ENCODE measurements around the gene TTLL12. TPM values are rescaled to one million over a fixed set of nuclear protein-coding genes. Genes with fewer than 3 reads are reported as not detected.

TTLL12 gene
- polyA plus RNA-seq, 1 experiment, result 12.6 TPM

GRCh38 chr22:43173566-43173965, 13.4 kb downstream of the TTLL12 start:
- Histone ChIP-seq H3K4me3 (ENCODE audit: low read depth, low read length) (no peak overlapping the region), H3K36me3 (ENCODE audit: control insufficient read depth, insufficient read depth, low read length) (peaks cover 24% of the 10 kb centered on the region), H3K27me3 (ENCODE audit: control insufficient read depth, insufficient read depth, low read length) (no peaks in the 10 kb centered on the region)
- TF ChIP-seq, protein P1, sequence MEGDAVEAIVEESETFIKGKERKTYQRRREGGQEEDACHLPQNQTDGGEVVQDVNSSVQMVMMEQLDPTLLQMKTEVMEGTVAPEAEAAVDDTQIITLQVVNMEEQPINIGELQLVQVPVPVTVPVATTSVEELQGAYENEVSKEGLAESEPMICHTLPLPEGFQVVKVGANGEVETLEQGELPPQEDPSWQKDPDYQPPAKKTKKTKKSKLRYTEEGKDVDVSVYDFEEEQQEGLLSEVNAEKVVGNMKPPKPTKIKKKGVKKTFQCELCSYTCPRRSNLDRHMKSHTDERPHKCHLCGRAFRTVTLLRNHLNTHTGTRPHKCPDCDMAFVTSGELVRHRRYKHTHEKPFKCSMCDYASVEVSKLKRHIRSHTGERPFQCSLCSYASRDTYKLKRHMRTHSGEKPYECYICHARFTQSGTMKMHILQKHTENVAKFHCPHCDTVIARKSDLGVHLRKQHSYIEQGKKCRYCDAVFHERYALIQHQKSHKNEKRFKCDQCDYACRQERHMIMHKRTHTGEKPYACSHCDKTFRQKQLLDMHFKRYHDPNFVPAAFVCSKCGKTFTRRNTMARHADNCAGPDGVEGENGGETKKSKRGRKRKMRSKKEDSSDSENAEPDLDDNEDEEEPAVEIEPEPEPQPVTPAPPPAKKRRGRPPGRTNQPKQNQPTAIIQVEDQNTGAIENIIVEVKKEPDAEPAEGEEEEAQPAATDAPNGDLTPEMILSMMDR (IDR thresholded peaks at IDR 0.05; ENCODE audit: insufficient read depth, low read depth, low read length), result no peak
- ChIA-PET CTCF (interaction anchor here (1.1 kb wide), 1 partner anchor 9 kb away, joined by 3 read pairs; no protein-coding TSS in a partner anchor), POLR2A (no interaction called here)
- no peak for DNase-seq (ENCODE audit: low read depth)

DNA sequence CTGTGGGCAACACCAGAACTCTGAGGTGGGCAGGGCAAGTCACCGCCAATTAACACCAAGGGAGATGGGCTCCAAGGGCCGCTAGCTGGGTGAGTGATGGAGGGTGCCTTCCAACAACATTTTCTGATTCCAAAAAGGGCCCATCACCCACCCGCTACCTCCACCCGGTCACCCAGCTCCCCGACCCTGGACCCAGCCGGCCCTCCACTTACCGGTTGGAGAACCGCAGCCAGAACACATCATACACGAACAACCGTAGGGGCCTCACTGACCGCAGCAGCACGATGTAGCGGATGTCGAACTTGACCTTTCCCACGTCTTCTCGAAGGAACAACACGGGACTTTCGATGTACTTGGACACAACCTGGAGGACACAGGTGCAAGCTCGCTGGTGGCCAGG, 14.7 kb downstream of the TTLL12 start:
- ChIA-PET CTCF (no interaction called here), POLR2A (no interaction called here)
- no peaks in the 10 kb centered on the region for H3K27me3 ChIP-seq (ENCODE audit: control insufficient read depth, insufficient read depth, low read length)
- no peak for DNase-seq (ENCODE audit: low read depth)
- peaks cover 29% of the 10 kb centered on the region for H3K36me3 ChIP-seq (ENCODE audit: control insufficient read depth, insufficient read depth, low read length)
- TF ChIP-seq, protein P1 (IDR thresholded peaks at IDR 0.05; ENCODE audit: insufficient read depth, low read depth, low read length), result no peak
- H3K4me3 ChIP-seq (ENCODE audit: low read depth, low read length), result no peak overlapping the region

- POLR2A ChIA-PET, result no interaction called here
- TF ChIP-seq, protein P1 (IDR thresholded peaks at IDR 0.05; ENCODE audit: insufficient read depth, low read depth, low read length), result no peak
- Histone ChIP-seq H3K36me3 (ENCODE audit: control insufficient read depth, insufficient read depth, low read length) (peaks cover 30% of the 10 kb centered on the region), H3K4me3 (ENCODE audit: low read depth, low read length) (no peak overlapping the region), H3K27me3 (ENCODE audit: control insufficient read depth, insufficient read depth, low read length) (no peaks in the 10 kb centered on the region)
- no peak for DNase-seq (ENCODE audit: low read depth)
- CTCF ChIA-PET, result no interaction called here
Measured at GRCh38 chr22:43171607-43172006, 15.3 kb downstream of the TTLL12 start.

GRCh38 chr22:43171019-43171491, 15.9 kb downstream of the TTLL12 start:
- no peak for DNase-seq (ENCODE audit: low read depth)
- ChIA-PET POLR2A (no interaction called here), CTCF (interaction anchor here (1.5 kb wide), 1 partner anchor 32 kb away, joined by 3 read pairs; no protein-coding TSS in a partner anchor)
- H3K36me3 ChIP-seq (ENCODE audit: control insufficient read depth, insufficient read depth, low read length), result peaks cover 30% of the 10 kb centered on the region
- TF ChIP-seq, protein P1 (IDR thresholded peaks at IDR 0.05; ENCODE audit: insufficient read depth, low read depth, low read length), result no peak
- no peaks in the 10 kb centered on the region for H3K27me3 ChIP-seq (ENCODE audit: control insufficient read depth, insufficient read depth, low read length)
- no peak overlapping the region for H3K4me3 ChIP-seq (ENCODE audit: low read depth, low read length)

GRCh38 chr22:43170131-43170480, 16.8 kb downstream of the TTLL12 start:
- no peak for DNase-seq (ENCODE audit: low read depth)
- Histone ChIP-seq H3K4me3 (ENCODE audit: low read depth, low read length) (no peak overlapping the region), H3K27me3 (ENCODE audit: control insufficient read depth, insufficient read depth, low read length) (no peaks in the 10 kb centered on the region), H3K36me3 (ENCODE audit: control insufficient read depth, insufficient read depth, low read length) (peaks cover 32% of the 10 kb centered on the region)
- POLR2A ChIA-PET, result no interaction called here
- CTCF ChIA-PET, result interaction anchor here (1.5 kb wide), 1 partner anchor 31 kb away, joined by 3 read pairs; no protein-coding TSS in a partner anchor
- TF ChIP-seq, protein P1 (IDR thresholded peaks at IDR 0.05; ENCODE audit: insufficient read depth, low read depth, low read length), result no peak
